Testis (tissue), 3 donors: Measurements from ENCODE around the gene REC114. TPM values are rescaled to one million over a fixed set of nuclear protein-coding genes. Genes with fewer than 3 reads are reported as not detected.

Experiments used
- DNase-seq: peaks from one replicate; pipeline ENCODE4 v3.0.0-alpha.2; 2019
- H3K27ac ChIP-seq, 2 donors: fragments of 200-600 bp; sonication (generic); one replicate each; pipeline ENCODE4 v1.5.1; 2019
- H3K27me3 ChIP-seq: fragments of 200-600 bp; sonication (generic); one replicate; pipeline ENCODE4 v1.5.1; 2019
- H3K36me3 ChIP-seq: fragments of 200-600 bp; sonication (generic); one replicate; pipeline ENCODE4 v1.5.1; 2017; ENCODE audit warnings: low read depth; ENCODE audit errors: missing control alignments
- H3K4me1 ChIP-seq: fragments of 200-600 bp; sonication (generic); one replicate; pipeline ENCODE4 v1.5.1; 2019
- H3K4me3 ChIP-seq, 2 donors: fragments of 200-600 bp; sonication (generic); one replicate each; pipeline ENCODE4 v1.5.1; 2017 to 2019
- H3K9me3 ChIP-seq: fragments of 200-600 bp; sonication (generic); one replicate; pipeline ENCODE4 v1.5.1; 2017
- CTCF ChIP-seq, 3 experiments: fragments of 450-650 bp in 2 of 3; fragments of 200-600 bp in 1 of 3; sonication (generic) in 1 of 3; IDR thresholded peaks; one replicate each; pipeline ENCODE4 v1.5.1; 2016 to 2019; ENCODE audit warnings: antibody characterized with exemption in 3 of 3, mild to moderate bottlenecking in 2 of 3, moderate library complexity in 1 of 3
- POLR2A ChIP-seq: fragments of 450-650 bp; IDR thresholded peaks from one replicate; pipeline ENCODE4 v1.6.1; 2017; ENCODE audit warnings: antibody characterized with exemption, mild to moderate bottlenecking, moderate library complexity
- WGBS, 2 donors: methylation state at CpG; one replicate each; pipeline ENCODE4 v1.1.5; 2018; 5-methylcytosine and 5-hydroxymethylcytosine counted together
- intact Hi-C: fragments of 100-400 bp; cut with DNase I; formaldehyde crosslinking; loops from one replicate; pipeline ENCODE4 v1.15.1; 2023; ENCODE audit warnings: low total_unique reads
- polyA plus RNA-seq: library from polyadenylated mRNA; stranded (reverse); fragments of 350-450 nt; fragmentation: Illumina TruSeq; extraction: RNeasy Lipid Tissue Mini Kit (QIAGEN cat#74804); gene quantifications from one replicate; pipeline ENCODE4 v1.2.3, GENCODE V29; 2014; ENCODE audit warnings: low read depth, low replicate concordance; ENCODE audit not compliant: insufficient read depth
- total RNA-seq, 2 donors: library from RNA; depleted of rRNA; stranded (reverse); fragments of >200 nt; gene quantifications; one replicate each; pipeline ENCODE4 v1.2.3, GENCODE V29; 2016

REC114 gene
- total and polyA plus RNA-seq, 3 donors from 2014 or later = 28.7 to 102 (median 28.8) TPM

GRCh38 chr15:73454096-73454495, 11.1 kb downstream of the REC114 start:
- no peaks in the 10 kb centered on the region for H3K27me3 ChIP-seq
- no peak overlapping the region for H3K27ac ChIP-seq
- no peak overlapping the region for H3K4me3 ChIP-seq
- DNase-seq = no peak
- TF ChIP-seq CTCF (IDR thresholded peaks at IDR 0.05) (no peak), POLR2A (no peak)
- H3K36me3 ChIP-seq = no peaks in the 10 kb centered on the region
- intact Hi-C loops = no loop called here
- no peaks in the 10 kb centered on the region for H3K9me3 ChIP-seq
- H3K4me1 ChIP-seq = no peaks in the 10 kb centered on the region
- 21 to 46% methylated on average over 1 of the region's 1 CpG for WGBS, 2 donors

GRCh38 chr15:73455876-73456275, 12.9 kb downstream of the REC114 start:
- TF ChIP-seq POLR2A (no peak), CTCF (IDR thresholded peaks at IDR 0.05) (no peak)
- Histone ChIP-seq H3K36me3 (no peaks in the 10 kb centered on the region), H3K4me1 (no peaks in the 10 kb centered on the region), H3K9me3 (no peaks in the 10 kb centered on the region), H3K4me3 (no peak overlapping the region), H3K27me3 (no peaks in the 10 kb centered on the region), H3K27ac (no peak overlapping the region)
- no peak for DNase-seq
- WGBS, 2 donors = 68 to 84% methylated on average over 1 of the region's 1 CpG
- intact Hi-C loops = no loop called here

GRCh38 chr15:73457334-73457733, 14.4 kb downstream of the REC114 start:
- Histone ChIP-seq H3K4me3 (no peak overlapping the region), H3K9me3 (no peaks in the 10 kb centered on the region), H3K27ac (peak overlapping the region in 1 of 2 donors; percentile 1), H3K36me3 (no peaks in the 10 kb centered on the region), H3K4me1 (no peaks in the 10 kb centered on the region), H3K27me3 (no peaks in the 10 kb centered on the region)
- intact Hi-C loops = no loop called here
- 71 to 80% methylated on average over 5 of the region's 5 CpGs for WGBS, 2 donors
- DNase-seq = no peak
- TF ChIP-seq POLR2A (no peak), CTCF (IDR thresholded peaks at IDR 0.05) (no peak)

- DNase-seq = no peak
- H3K9me3 ChIP-seq = no peaks in the 10 kb centered on the region
- H3K4me1 ChIP-seq = no peaks in the 10 kb centered on the region
- H3K4me3 ChIP-seq = no peak overlapping the region
- no peaks in the 10 kb centered on the region for H3K27me3 ChIP-seq
- no peaks in the 10 kb centered on the region for H3K36me3 ChIP-seq
- H3K27ac ChIP-seq = no peak overlapping the region
- intact Hi-C loops = no loop called here
- TF ChIP-seq POLR2A = no peak
- TF ChIP-seq CTCF (IDR thresholded peaks at IDR 0.05) = no peak
Observed at GRCh38 chr15:73460662-73461061, 17.7 kb downstream of the REC114 start.

- DNase-seq = no peak
- Histone ChIP-seq H3K36me3 (no peaks in the 10 kb centered on the region), H3K4me1 (no peaks in the 10 kb centered on the region), H3K27me3 (no peaks in the 10 kb centered on the region), H3K4me3 (no peak overlapping the region), H3K27ac (no peak overlapping the region), H3K9me3 (no peaks in the 10 kb centered on the region)
- TF ChIP-seq POLR2A (no peak), CTCF (IDR thresholded peaks at IDR 0.05) (peak in 1 of 3 experiments; percentile 30)
- intact Hi-C loops = no loop called here
- WGBS, 2 donors = 67 to 69% methylated on average over 2 of the region's 2 CpGs
Observed at GRCh38 chr15:73464602-73465001, 21.6 kb downstream of the REC114 start.
